GM13976 (cell line): ENCODE measurements around the gene LIPA.

ENCODE experiments used
- DNase-seq: peaks from one replicate; pipeline ENCODE4 v3.0.0; 2012; ENCODE audit warnings: low spot score
- CTCF ChIP-seq: IDR thresholded peaks from 2 replicates; pipeline ENCODE4 v1.5.1; 2012; ENCODE audit warnings: borderline replicate concordance, mild to moderate bottlenecking; ENCODE audit not compliant: insufficient read depth; ENCODE audit errors: extremely low read depth, missing control alignments, control extremely low read depth
- in situ Hi-C: fragments of 300-500 bp; cut with MboI; formaldehyde crosslinking; loops from one replicate; pipeline ENCODE4 v1.12.0; 2022; ENCODE audit warnings: low sequenced_read_pairs, mixed read lengths, inconsistent platforms; ENCODE audit not compliant: unreplicated experiment

LIPA gene

GRCh38 chr10:89237849-89238248 lies 13.7 kb downstream of the LIPA start:
- DNase-seq, result no peak
- no peak for TF ChIP-seq CTCF
- in situ Hi-C loops, result no loop called here

GRCh38 chr10:89236226-89236797 lies 15.3 kb downstream of the LIPA start:
- DNase-seq, result no peak
- in situ Hi-C loops, result no loop called here
- no peak for TF ChIP-seq CTCF

- no peak for TF ChIP-seq CTCF
- no peak for DNase-seq
- in situ Hi-C loops, result no loop called here
Measured at GRCh38 chr10:89235073-89235798, 16.3 kb downstream of the LIPA start.

DNA sequence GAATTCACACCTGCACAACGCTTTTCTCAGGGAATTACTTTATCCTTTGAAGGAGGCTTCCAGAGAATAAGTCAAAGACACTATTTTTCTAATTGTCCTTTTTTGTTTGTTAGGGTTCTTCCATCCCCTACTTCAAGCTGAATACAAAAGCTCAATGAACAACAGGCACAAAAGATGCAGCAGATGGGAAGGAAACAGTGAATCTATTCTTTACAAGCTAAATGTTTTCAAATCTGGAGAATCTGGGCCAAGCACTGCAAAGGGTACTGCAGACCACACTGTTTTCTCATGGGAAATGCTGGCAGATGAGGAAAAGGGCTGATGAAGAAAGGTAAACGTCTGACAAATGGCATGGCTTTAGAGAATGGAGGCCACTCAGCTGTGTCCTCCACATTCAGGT lies 18.5 kb downstream of the LIPA start:
- in situ Hi-C loops, result no loop called here
- no peak for TF ChIP-seq CTCF
- DNase-seq, result no peak

- TF ChIP-seq CTCF, result no peak
- no peak for DNase-seq
- in situ Hi-C loops, result no loop called here
Measured at GRCh38 chr10:89228962-89229361, 22.6 kb downstream of the LIPA start.

- no peak for DNase-seq
- no peak for TF ChIP-seq CTCF
- in situ Hi-C loops, result no loop called here
Measured at GRCh38 chr10:89228146-89228545, 23.4 kb downstream of the LIPA start.

GRCh38 chr10:89226891-89227290 lies 24.7 kb downstream of the LIPA start:
- TF ChIP-seq CTCF, result no peak
- DNase-seq, result no peak
- in situ Hi-C loops, result no loop called here
